Activated CD4-positive, alpha-beta T cell treated with anti-CD3 and anti-CD28 coated beads for 1 hour (primary cell): ENCODE measurements around the gene FAF2.

Source experiments
- DNase-seq: peaks from one replicate; pipeline ENCODE4 v3.0.0-alpha.2; 2020

The FAF2 gene

GRCh38 chr5:176514244-176514950 lies 66.2 kb downstream of the FAF2 start:
- DNase-seq = no peak

GRCh38 chr5:176515396-176515795 lies 67.2 kb downstream of the FAF2 start:
- no peak for DNase-seq

GRCh38 chr5:176517053-176517661 lies 69.0 kb downstream of the FAF2 start:
- no peak for DNase-seq

- no peak for DNase-seq
Observed at GRCh38 chr5:176519810-176520720, 71.9 kb downstream of the FAF2 start.

- no peak for DNase-seq
Observed at GRCh38 chr5:176521286-176521685, 73.1 kb downstream of the FAF2 start.

GRCh38 chr5:176521699-176522263 lies 73.6 kb downstream of the FAF2 start:
- DNase-seq = no peak

- no peak for DNase-seq
Observed at GRCh38 chr5:176524138-176524537, 76.0 kb downstream of the FAF2 start.

- DNase-seq = no peak
Observed at GRCh38 chr5:176524987-176525386, 76.8 kb downstream of the FAF2 start.

- DNase-seq = no peak
Observed at GRCh38 chr5:176525677-176526076, 77.5 kb downstream of the FAF2 start.

GRCh38 chr5:176526462-176526861 lies 78.3 kb downstream of the FAF2 start:
- DNase-seq = no peak

- no peak for DNase-seq
Observed at GRCh38 chr5:176527246-176528222, 79.3 kb downstream of the FAF2 start.

- no peak for DNase-seq
Observed at GRCh38 chr5:176528301-176528700, 80.1 kb downstream of the FAF2 start.

- DNase-seq = no peak
Observed at GRCh38 chr5:176528761-176529115, 80.6 kb downstream of the FAF2 start.

GRCh38 chr5:176529116-176529740 lies 81.0 kb downstream of the FAF2 start:
- no peak for DNase-seq

- no peak for DNase-seq
Observed at GRCh38 chr5:176529741-176530141, 81.6 kb downstream of the FAF2 start.

- no peak for DNase-seq
Observed at GRCh38 chr5:176530393-176530982, 82.3 kb downstream of the FAF2 start.

GRCh38 chr5:176530983-176531901 lies 83.1 kb downstream of the FAF2 start:
- no peak for DNase-seq

- no peak for DNase-seq
Observed at GRCh38 chr5:176531902-176532493, 83.8 kb downstream of the FAF2 start.

- DNase-seq = no peak
Observed at GRCh38 chr5:176532795-176533194, 84.6 kb downstream of the FAF2 start.

- no peak for DNase-seq
Observed at GRCh38 chr5:176533390-176533789, 85.2 kb downstream of the FAF2 start.
